ENCODE data around the gene CNP. TPM values are rescaled to one million over a fixed set of nuclear protein-coding genes. Genes with fewer than 3 reads are reported as not detected.
A peak's percentile ranks its signal among the peaks of the same experiment; 100 is the strongest.
"Not testable (repeated sequence)": the region's sequence is repeated elsewhere in the genome, so short reads cannot be mapped to it uniquely, and the experiment has no call there.

CNP gene
- total RNA-seq, 2 donors from 2014 or later: 44.7 to 49.4 TPM

GRCh38 chr17:41919840-41920579 lies 46.6 kb upstream of the CNP start:
- Histone ChIP-seq H3K9me3 (no peaks in the 10 kb centered on the region), H3K4me1 (peaks cover 14% of the 10 kb centered on the region), H3K27ac (peak overlapping the region; percentile 90), H3K36me3 (no peaks in the 10 kb centered on the region), H3K9ac (ENCODE audit: low read depth in 2 of 2, low read length in 2 of 2) (peak overlapping the region in 1 of 2 donors; percentile 80), H3K27me3 (no peaks in the 10 kb centered on the region), H3K4me3 (peak overlapping the region; percentile 96)
- DNase-seq: peak; percentile 29
- TF ChIP-seq CTCF (IDR thresholded peaks at IDR 0.05): no peak
- intact Hi-C loops (cut with DNase I): no loop called here

GRCh38 chr17:41920580-41920955 lies 46.0 kb upstream of the CNP start:
- Histone ChIP-seq H3K27me3 (no peaks in the 10 kb centered on the region), H3K27ac (no peak overlapping the region), H3K4me1 (peaks cover 14% of the 10 kb centered on the region), H3K36me3 (no peaks in the 10 kb centered on the region), H3K4me3 (no peak overlapping the region), H3K9me3 (no peaks in the 10 kb centered on the region), H3K9ac (ENCODE audit: low read depth in 2 of 2, low read length in 2 of 2) (no peak overlapping the region)
- no peak for DNase-seq
- intact Hi-C loops (cut with DNase I): no loop called here
- TF ChIP-seq CTCF (IDR thresholded peaks at IDR 0.05): no peak

GRCh38 chr17:41925991-41926590 lies 40.5 kb upstream of the CNP start:
- Histone ChIP-seq H3K36me3 (no peaks in the 10 kb centered on the region), H3K9ac (ENCODE audit: low read depth in 2 of 2, low read length in 2 of 2) (no peak overlapping the region), H3K9me3 (no peaks in the 10 kb centered on the region), H3K27ac (no peak overlapping the region), H3K27me3 (no peaks in the 10 kb centered on the region), H3K4me1 (peaks cover 5% of the 10 kb centered on the region), H3K4me3 (no peak overlapping the region)
- DNase-seq: no peak
- no peak for TF ChIP-seq CTCF (IDR thresholded peaks at IDR 0.05)
- intact Hi-C loops (cut with DNase I): no loop called here

GRCh38 chr17:41928693-41929251 lies 37.8 kb upstream of the CNP start:
- Histone ChIP-seq H3K9ac (ENCODE audit: low read depth in 2 of 2, low read length in 2 of 2) (no peak overlapping the region), H3K9me3 (no peaks in the 10 kb centered on the region), H3K27me3 (no peaks in the 10 kb centered on the region), H3K4me3 (no peak overlapping the region), H3K27ac (no peak overlapping the region), H3K4me1 (peaks cover 5% of the 10 kb centered on the region), H3K36me3 (no peaks in the 10 kb centered on the region)
- TF ChIP-seq CTCF (IDR thresholded peaks at IDR 0.05): no peak
- DNase-seq: no peak
- intact Hi-C loops (cut with DNase I): no loop called here

GRCh38 chr17:41930009-41930832 lies 36.4 kb upstream of the CNP start, which contains the start of gene ODAD4:
ODAD4 (plus strand) TSS chr17:41930617; CDS start chr17:41930724, 107 bp downstream.
- H3K27ac ChIP-seq: peak within 1 kb of the TSS; percentile 91
- no peaks in the 10 kb centered on the region for H3K36me3 ChIP-seq
- no peak for TF ChIP-seq CTCF (IDR thresholded peaks at IDR 0.05)
- H3K9ac ChIP-seq (ENCODE audit: low read depth in 2 of 2, low read length in 2 of 2): peak within 1 kb of the TSS; percentile 68 to 92
- H3K9me3 ChIP-seq: no peaks in the 10 kb centered on the region
- H3K4me3 ChIP-seq: peak within 1 kb of the TSS; percentile 37
- intact Hi-C loops (cut with DNase I): no loop called here
- DNase-seq: peak; percentile 97
- no peaks in the 10 kb centered on the region for H3K27me3 ChIP-seq
- peaks cover 5% of the 10 kb centered on the region for H3K4me1 ChIP-seq

GRCh38 chr17:41930833-41931156 lies 35.8 kb upstream of the CNP start:
- H3K9ac ChIP-seq (ENCODE audit: low read depth in 2 of 2, low read length in 2 of 2); H3K9me3 ChIP-seq; DNase-seq; H3K4me1 ChIP-seq; intact Hi-C loops (cut with DNase I); H3K36me3 ChIP-seq; H3K27me3 ChIP-seq: not testable (repeated sequence)
- H3K27ac ChIP-seq: peak overlapping the region; percentile 91
- peak overlapping the region; percentile 37 for H3K4me3 ChIP-seq

- H3K4me3 ChIP-seq; H3K9ac ChIP-seq (ENCODE audit: low read depth in 2 of 2, low read length in 2 of 2); intact Hi-C loops (cut with DNase I); DNase-seq; H3K36me3 ChIP-seq; H3K9me3 ChIP-seq; H3K4me1 ChIP-seq; H3K27me3 ChIP-seq; H3K27ac ChIP-seq: not testable (repeated sequence)
Measured at GRCh38 chr17:41931715-41932114, 34.9 kb upstream of the CNP start.
